NK-92 (cell line): Measurements from ENCODE around the gene AMPH.

Experiments used
- DNase-seq: peaks from one replicate; lab custom pipeline; 2025; ENCODE audit not compliant: unreplicated experiment; lab: John Stamatoyannopoulos, UW

AMPH gene

GRCh38 chr7:38545977-38546376 lies 85.2 kb downstream of the AMPH start:
- DNase-seq = no peak

GRCh38 chr7:38542156-38542555 lies 89.0 kb downstream of the AMPH start:
- DNase-seq = no peak

- DNase-seq = no peak
Observed at GRCh38 chr7:38541440-38541839, 89.7 kb downstream of the AMPH start.

GRCh38 chr7:38539477-38540081 lies 91.6 kb downstream of the AMPH start:
- DNase-seq = no peak

- DNase-seq = no peak
Observed at GRCh38 chr7:38535073-38535472, 96.1 kb downstream of the AMPH start.

- DNase-seq = no peak
Observed at GRCh38 chr7:38525857-38526256, 105.3 kb downstream of the AMPH start.

GRCh38 chr7:38524786-38525185 lies 106.4 kb downstream of the AMPH start:
- DNase-seq = no peak

GRCh38 chr7:38520741-38521140 lies 110.4 kb downstream of the AMPH start:
- no peak for DNase-seq

GRCh38 chr7:38518541-38518940 lies 112.6 kb downstream of the AMPH start:
- DNase-seq = no peak

GRCh38 chr7:38512704-38513103 lies 118.5 kb downstream of the AMPH start:
- DNase-seq = no peak

- DNase-seq = no peak
Observed at GRCh38 chr7:38512291-38512690, 118.9 kb downstream of the AMPH start.

- DNase-seq = no peak
Observed at GRCh38 chr7:38507384-38507783, 123.8 kb downstream of the AMPH start.

GRCh38 chr7:38506756-38507155 lies 124.4 kb downstream of the AMPH start:
- DNase-seq = no peak

GRCh38 chr7:38506004-38506403 lies 125.2 kb downstream of the AMPH start:
- DNase-seq = no peak

GRCh38 chr7:38504684-38505083 lies 126.5 kb downstream of the AMPH start:
- DNase-seq = no peak

GRCh38 chr7:38502848-38503247 lies 128.3 kb downstream of the AMPH start:
- DNase-seq = no peak

GRCh38 chr7:38502289-38502688 lies 128.9 kb downstream of the AMPH start:
- no peak for DNase-seq

GRCh38 chr7:38492010-38492409 lies 139.2 kb downstream of the AMPH start:
- no peak for DNase-seq

GRCh38 chr7:38482521-38482920 lies 148.7 kb downstream of the AMPH start:
- DNase-seq = no peak

GRCh38 chr7:38481401-38481800 lies 149.8 kb downstream of the AMPH start:
- no peak for DNase-seq

- no peak for DNase-seq
Observed at GRCh38 chr7:38478404-38478803, 152.8 kb downstream of the AMPH start.

GRCh38 chr7:38477333-38477732 lies 153.8 kb downstream of the AMPH start:
- DNase-seq = no peak

- DNase-seq = no peak
Observed at GRCh38 chr7:38476764-38477163, 154.4 kb downstream of the AMPH start.

- no peak for DNase-seq
Observed at GRCh38 chr7:38465956-38466355, 165.2 kb downstream of the AMPH start.
